ENCODE data around the gene KLRK1.
"Not testable (repeated sequence)": the region's sequence is repeated elsewhere in the genome, so short reads cannot be mapped to it uniquely, and the experiment has no call there.

Gene KLRK1

GRCh38 chr12:10361622-10362021, 28.2 kb downstream of the KLRK1 start:
- peak in 1 of 2 experiments; percentile 6 for DNase-seq

- peak in 1 of 2 experiments; percentile 19 for DNase-seq
Observed at GRCh38 chr12:10361084-10361483, 28.8 kb downstream of the KLRK1 start.

GRCh38 chr12:10358969-10359368, 30.9 kb downstream of the KLRK1 start:
- no peak for DNase-seq

- DNase-seq, result no peak
Observed at GRCh38 chr12:10358131-10358530, 31.7 kb downstream of the KLRK1 start.

- DNase-seq, result no peak
Observed at GRCh38 chr12:10354502-10354901, 35.3 kb downstream of the KLRK1 start.

DNA sequence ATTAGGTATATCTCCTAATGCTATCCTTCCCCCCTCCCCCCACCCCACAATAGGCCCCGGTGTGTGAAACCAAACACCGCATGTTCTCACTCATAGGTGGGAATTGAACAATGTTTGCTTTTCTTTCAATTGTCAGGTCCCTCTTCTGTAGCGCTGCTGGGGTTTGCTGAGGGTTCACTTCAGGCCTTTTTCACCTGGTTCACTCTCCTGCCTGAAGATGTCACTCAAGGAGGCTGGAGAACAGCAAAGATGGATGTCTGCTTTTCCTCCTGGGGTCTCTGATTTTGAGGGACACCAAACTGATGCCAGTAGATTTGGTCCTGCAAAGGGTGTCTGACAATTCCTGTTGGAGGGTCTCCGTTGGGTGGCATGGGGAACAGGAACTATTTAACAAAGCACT, 35.8 kb downstream of the KLRK1 start:
- DNase-seq, result peak in 1 of 2 experiments; percentile 3

DNA sequence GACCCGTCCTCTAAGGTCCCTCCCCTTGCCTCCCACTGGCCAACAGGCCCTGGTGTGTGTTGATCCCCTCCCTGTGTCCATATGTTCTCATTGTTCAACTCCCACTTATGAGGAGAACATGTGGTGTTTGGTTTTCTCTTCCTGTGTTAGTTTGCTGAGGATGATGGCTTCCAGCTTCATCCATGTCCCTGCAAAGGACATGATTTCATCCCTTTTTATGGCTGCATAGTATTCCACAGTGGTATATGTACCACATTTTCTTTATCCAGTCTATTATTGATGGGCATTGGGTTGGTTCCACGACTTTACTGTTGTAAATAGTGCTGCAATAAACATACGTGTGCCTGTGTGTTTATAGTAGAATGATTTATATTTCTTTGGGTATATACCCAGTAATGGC, 38.4 kb downstream of the KLRK1 start:
- DNase-seq, result not testable (repeated sequence)

GRCh38 chr12:10341892-10342509, 47.8 kb downstream of the KLRK1 start:
- no peak for DNase-seq

DNA sequence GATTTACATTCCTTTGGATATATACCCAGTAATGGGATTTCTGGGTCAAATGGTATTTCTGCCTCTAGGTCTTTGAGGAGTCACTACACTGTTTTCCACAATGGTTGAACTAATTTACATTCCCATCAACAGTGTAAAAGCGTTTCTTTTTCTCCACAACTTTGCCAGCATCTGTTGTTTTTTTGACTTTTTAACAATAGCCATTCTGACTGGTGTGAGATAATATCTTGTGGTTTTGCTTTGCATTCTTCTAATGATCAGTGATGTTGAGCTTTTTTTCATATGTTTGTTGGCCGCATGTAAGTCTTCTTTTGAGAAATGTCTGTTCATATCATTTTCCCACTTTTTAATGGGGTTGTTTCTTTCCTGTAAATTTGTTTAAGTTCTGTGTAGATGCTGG, 48.9 kb downstream of the KLRK1 start:
- not testable (repeated sequence) for DNase-seq

- no peak for DNase-seq
Observed at GRCh38 chr12:10339053-10339840, 50.6 kb downstream of the KLRK1 start.

DNA sequence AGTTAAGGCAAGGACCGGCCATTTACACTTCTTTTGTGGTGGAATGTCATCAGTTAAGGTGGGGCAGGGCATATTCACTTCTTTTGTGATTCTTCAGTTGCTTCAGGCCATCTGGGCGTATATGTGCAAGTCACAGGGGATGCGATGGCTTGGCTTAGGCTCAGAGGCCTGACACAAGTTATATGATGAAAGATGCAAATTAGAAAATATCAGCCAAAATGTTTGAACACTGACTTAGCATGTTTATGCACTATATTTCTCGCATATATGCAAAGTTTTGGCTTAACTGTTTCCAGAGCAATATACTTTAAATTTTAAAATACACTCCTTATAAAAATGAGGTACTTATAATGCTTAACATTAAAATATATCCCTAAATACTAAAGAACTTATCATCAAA, 51.4 kb downstream of the KLRK1 start:
- DNase-seq, result not testable (repeated sequence)

DNA sequence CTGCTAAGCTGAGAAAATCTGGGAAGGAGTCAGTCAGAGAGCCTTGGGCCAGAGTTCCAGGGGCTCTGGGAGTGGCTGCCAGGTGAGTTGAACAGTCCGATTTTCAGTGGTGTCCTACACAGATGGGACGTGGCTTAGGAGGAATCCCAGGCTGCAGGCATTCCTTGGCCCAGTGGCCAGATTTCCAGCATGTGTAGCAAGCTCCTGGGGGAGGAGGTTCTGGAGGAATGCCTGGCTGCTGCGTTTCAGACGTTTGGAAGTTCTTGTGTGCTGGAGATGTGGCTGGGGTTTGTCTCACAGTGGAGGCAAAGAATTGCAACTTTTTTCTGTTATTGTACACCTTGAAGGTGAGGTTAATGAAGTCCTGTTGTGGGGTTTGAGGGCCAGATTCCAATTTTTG, 53.6 kb downstream of the KLRK1 start:
- DNase-seq, result not testable (repeated sequence)

DNA sequence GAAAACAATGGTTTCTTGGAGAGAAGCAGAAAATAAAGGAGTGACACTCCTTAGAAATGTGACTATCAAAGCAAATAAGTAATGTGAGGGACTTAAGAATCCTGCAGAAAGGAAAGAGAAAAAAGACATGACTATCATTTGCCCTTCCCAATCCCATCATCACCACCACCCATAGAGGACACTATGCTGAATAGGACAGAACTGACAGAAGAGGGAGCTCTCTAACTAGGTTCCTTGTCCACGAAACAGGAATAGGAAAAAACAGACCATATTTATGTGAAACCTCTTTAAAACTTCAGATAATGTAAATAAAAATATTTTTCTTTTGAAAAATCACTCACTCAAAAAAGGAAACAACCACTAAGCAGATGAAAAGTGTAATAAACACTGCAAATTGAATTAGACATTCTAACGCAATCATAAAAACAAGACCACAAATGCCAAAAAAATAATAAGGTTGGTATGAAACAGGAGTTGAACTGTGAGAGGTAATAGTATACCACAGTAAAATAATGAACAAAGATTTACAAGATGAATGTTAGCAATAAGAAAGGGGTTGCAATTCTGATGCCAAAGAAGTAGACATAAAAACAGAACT, 58.1 kb downstream of the KLRK1 start:
- peak; percentile 22 to 56 for DNase-seq

GRCh38 chr12:10328691-10329090, 61.1 kb downstream of the KLRK1 start:
- not testable (repeated sequence) for DNase-seq

All from NCI-H2081 (cell line).